GM12873 (cell line): ENCODE data around the gene HNRNPK.

Source experiments
- CTCF ChIP-seq: IDR thresholded peaks from 2 replicates; pipeline ENCODE4 v1.5.1; 2012; ENCODE audit warnings: low read depth, mild to moderate bottlenecking, moderate library complexity, low read length, control low read depth; ENCODE audit not compliant: insufficient read depth; ENCODE audit errors: missing control alignments

HNRNPK gene

GRCh38 chr9:83999141-83999918 lies 19.3 kb upstream of the HNRNPK start:
- no peak for TF ChIP-seq CTCF

- no peak for TF ChIP-seq CTCF
These were observed 16.1 kb upstream of the HNRNPK start for GRCh38 chr9:83996126-83996525.

GRCh38 chr9:83992901-83993300 lies 12.9 kb upstream of the HNRNPK start:
- no peak for TF ChIP-seq CTCF

GRCh38 chr9:83992407-83992806 lies 12.4 kb upstream of the HNRNPK start:
- TF ChIP-seq CTCF = no peak

GRCh38 chr9:83991355-83991754 lies 11.3 kb upstream of the HNRNPK start:
- no peak for TF ChIP-seq CTCF

- no peak for TF ChIP-seq CTCF
These were observed 8.4 kb upstream of the HNRNPK start for GRCh38 chr9:83988411-83988810.

- no peak for TF ChIP-seq CTCF
These were observed 7.4 kb upstream of the HNRNPK start for GRCh38 chr9:83987402-83987791.
